HT-29 (cell line): Measurements from ENCODE around the gene CSNK1A1. TPM values are rescaled to one million over a fixed set of nuclear protein-coding genes. Genes with fewer than 3 reads are reported as not detected.
"Not testable (repeated sequence)": the region's sequence is repeated elsewhere in the genome, so short reads cannot be mapped to it uniquely, and the experiment has no call there.

Experiments
- DNase-seq: peaks from one replicate; pipeline ENCODE4 v3.0.0-alpha.2; 2015; ENCODE audit warnings: low spot score
- total RNA-seq: library from RNA; depleted of rRNA; stranded (reverse); fragments of >200 nt; shearing (Covaris generic); gene quantifications from 2 replicates; pipeline ENCODE4 v1.2.3, GENCODE V29; 2014

The CSNK1A1 gene
- total RNA-seq, 1 experiment from 2014 or later, result 318 TPM

DNA sequence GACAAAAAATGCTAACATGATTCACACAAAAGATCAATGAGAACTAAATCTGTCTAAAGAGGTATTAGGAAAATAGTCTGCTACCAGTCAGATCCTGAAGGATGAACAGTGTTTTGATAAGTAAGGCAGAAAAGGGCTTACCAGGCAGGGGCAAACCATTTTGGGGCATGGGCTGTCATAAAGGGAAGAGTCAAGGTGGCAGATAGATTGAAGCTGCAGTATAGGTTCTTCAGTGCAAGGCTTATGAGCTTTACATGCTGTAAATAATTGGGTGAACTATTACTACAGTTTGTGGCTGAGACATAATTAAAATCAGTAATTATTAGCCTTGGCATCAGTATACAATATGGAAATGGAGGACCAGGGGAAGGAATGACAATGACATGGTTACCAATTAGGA, 21.8 kb downstream of the CSNK1A1 start:
- no peak for DNase-seq

DNA sequence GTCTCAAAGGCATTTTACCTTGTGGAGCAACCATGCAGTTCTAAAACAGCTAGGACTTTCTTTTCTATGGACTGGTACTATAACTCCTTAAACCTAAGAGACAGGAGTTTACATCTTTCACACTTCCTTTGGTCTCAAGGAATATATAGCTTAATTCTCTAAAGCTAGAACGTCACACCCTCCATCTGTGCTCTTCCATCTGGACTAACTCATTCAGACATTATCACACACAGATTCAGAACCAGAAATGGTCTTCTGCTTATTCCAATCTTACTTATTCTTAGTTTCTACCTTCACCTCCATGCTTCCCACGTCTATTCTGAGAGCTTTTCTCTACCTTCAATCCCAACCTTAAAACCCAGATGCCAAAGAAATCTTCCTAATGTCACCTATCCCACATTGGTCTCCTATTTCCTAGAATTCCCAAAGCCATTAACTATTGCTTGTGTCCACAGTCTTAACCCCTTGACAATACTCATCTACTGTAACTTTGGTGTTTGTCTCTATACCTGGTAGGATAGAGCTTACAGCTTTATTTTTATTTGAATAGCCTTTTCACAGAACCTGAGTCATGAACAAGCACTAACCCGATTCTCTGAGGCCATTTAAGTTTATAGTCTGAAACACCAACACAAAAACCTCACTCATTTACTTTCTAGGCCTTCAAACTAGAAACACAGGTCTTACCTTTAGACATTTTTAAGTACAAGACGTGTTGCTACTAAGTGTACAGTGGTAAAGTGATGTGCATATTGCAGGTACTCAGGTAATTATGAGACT, 22.8 kb downstream of the CSNK1A1 start:
- DNase-seq, result no peak

DNA sequence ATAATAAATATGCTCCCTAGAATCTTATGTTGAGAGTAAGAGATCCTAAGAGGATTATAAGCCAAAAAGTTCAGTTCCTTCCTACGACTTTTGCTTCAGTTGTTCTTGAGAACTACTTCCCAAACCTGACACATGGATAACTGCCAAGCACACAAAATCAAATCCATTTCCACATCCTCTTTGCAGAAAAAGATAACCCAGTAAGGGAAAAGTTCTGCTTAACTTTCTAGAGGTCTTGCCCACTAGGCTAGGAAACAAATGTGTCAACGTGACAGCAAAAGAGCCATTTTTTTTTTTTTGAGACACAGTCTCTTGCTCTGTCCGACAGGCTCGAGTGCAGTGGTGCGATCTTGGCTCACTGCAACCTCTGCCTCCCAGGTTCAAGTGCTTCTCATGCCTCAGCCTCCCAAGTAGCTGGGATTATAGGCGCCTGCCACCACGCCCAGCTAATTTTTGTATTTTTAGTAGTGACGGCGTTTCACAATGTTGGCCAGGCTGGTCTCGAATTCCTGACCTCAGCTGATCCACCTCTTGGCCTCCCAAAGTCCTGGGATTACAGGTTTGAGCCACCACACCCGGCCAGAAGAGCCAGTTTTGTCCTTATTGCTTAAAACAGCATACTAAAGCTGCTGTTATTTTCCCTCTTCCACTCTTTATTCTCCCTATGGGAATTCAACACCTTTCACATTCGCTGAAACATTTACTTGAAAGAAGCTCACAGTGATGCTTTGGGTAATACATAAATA, 24.2 kb downstream of the CSNK1A1 start:
- no peak for DNase-seq

DNA sequence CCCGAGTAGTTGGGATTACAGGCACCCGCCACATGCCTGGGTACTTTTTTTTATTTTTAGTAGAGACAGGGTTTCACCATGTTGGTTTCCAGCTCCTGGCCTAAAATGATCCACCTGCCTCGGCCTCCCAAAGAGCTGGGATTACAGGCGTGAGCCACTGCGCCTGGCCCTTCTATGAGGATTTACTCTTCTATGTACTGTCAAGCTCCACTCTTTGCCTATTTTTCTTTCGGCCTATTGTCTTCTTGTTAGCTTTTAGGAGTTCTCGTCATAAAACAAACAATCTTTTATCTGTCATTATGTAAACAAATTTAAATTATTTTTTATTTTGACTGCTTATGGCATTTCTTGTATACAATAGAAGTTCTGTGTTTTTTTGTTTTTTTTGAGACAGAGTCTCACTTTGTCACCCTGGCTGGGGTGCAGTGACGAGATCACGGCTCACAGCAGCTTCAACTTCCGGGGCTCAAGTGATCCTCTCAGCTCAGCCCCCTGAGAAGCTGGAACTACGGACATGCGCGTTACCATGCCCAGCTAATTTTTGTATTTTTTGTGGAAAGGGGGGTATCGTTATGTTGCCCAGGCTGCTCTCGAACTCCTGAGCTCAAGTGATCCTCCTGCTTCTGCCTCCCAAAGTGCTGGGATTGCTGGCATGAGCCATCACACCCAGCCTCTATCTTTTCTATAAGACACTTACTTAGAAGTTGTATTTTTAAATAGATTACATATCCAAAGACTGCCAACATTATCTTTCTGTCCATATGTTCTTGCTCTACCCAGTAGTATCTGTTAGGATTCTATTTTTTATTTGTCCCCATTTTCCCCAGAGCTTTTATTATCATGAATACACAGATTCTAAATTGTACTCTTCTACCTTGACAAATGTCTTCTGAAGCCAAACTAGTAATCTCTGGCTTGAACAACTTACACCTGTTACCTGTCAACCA, 29.2 kb downstream of the CSNK1A1 start:
- DNase-seq, result no peak

DNA sequence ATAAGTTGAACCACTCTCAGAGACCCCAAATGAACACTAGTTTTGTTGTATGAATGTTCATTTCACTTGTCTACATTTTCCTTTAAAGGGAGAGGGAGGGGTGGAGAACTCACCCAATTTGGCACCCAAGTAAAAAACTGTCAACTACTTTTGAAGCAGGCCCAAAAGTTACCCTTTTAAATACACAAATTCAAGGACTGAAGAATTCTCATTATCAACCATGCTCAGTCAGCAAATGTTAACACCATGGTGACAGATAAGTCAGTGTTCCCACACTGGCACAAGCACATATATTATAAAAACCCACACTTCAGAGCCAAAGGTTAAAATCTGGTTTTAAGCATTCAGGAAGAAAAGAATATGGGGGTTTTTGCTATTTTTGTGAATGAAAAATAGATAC, 31.6 kb downstream of the CSNK1A1 start:
- DNase-seq, result no peak

DNA sequence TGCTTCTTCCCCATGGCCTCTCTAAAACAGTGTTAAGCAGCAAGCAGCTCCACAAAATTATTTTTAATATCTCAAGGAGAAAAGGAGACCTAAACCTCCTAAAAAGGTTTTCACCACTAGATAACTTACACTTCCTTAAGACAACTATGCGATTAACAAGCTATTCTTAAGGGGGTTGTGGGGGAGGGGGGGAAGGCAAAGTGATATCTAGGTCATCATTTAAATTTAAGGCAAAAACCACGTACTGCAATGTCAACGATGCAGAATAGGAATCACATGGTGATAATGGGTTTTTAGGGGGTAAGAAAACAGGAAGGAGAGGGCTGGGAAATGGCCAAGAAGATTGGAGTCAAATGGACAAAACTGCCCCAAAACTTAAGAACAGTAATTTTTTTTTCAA, 32.6 kb downstream of the CSNK1A1 start:
- no peak for DNase-seq

DNA sequence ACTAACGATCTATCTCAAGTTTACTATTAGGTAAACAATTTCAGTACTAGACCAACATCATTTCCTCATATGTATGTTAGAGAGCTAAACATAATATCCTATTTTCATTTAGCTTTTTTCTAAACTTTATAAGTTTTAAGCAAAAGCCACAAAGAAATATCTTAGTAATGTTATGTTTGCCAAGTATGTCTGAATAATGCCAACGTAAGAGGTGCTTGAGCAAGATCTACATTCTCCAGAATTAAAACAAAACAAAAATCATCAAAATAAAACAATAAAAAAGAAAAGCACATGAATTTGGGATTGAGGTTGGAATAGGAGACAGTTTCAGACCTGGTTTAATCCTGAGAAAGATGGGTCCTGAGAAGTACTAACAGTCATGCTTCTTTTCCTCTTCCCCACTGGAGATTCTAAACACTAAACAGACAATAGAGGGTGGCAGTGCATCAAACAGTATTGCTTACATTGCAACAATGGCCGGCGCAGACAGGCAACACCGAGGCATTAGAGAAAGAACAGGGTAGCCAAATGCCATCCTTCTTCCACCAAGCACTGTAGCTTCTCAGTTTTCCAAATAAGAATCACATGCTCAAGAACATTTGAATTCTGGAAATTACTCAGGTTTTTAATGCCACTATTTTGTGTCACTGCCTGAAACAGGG, 33.6 kb downstream of the CSNK1A1 start:
- no peak for DNase-seq

DNA sequence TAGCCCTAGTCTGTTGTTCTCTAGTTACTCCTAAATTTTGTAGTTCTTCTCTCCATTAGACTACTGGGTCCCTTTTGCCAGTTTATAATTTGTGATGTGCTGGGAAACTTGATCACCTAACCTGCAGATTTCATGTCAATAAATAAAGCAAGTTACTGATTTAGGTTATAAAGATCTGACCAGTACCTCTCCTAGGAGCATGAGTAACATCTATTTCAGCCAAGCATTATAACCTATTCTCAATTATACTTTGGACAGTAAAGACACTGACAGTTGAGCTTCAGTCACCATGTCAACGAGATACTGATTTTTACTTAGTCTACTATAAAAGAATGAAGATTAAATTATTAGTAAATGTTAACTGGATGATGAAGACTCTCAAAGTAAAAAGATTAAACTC, 36.7 kb downstream of the CSNK1A1 start:
- no peak for DNase-seq

DNA sequence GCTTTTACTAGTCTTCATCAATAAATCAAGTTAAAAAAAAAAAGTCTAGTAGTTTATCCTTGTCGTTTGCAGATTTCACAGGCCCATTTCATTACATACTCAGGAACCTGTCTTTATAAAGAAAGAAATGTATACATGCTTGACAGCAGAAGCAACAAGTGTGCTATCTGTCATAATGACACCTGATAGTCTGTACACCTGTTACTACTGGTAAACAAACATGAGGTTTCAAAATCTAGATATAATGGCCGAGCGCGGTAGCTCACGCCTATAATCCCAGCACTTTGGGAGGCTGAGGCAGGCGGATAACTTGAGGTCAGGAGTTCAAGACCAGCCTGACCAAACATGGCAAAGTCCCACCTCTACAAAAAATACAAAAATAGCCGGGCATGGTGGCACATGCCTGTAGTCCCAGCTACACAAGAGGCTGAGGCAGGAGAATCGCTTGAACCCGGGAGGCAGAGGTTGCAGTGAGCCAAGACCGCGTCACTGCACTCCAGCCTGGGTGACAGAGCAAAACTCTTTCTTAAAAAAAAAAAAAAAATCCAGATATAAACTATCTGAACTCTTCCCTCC, 37.8 kb downstream of the CSNK1A1 start:
- DNase-seq, result not testable (repeated sequence)

DNA sequence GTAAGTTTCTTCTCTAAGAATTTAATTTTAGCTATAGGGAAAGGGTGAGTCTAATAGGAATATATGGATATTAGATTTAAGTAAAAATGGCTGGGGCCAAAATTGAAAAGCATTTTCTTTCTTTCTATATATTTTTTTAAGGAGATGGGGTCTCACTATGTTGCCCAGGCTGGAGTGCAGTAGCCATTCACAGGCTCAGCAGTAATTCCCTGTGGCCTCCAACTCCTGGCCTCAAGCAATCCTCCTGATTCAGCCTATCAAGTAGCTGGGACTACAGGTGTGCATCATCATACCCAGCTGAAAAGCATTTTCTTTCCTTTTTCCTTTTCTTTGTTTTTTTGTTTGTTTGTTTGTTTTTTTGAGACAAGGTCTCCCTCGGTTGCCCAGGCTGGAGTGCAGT, 41.1 kb downstream of the CSNK1A1 start:
- DNase-seq, result no peak

DNA sequence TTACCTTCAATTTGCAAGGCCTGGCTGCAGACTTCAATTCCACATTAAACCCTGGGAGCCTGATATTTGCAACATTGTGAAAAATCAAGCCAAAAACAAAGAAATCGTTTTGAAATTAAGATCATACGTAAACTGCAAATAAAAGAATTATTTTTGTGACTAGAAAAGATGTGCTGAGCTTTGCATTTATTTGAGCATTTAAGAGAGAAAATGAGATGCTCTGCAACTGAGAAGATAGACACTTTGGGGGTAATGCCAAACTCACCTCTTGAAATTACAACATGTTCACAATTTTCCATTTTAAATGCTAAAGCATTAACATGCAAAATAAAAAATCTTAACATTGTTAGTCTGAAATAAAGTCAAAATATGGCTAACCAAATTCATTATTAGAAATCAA, 46.6 kb downstream of the CSNK1A1 start:
- DNase-seq, result no peak

DNA sequence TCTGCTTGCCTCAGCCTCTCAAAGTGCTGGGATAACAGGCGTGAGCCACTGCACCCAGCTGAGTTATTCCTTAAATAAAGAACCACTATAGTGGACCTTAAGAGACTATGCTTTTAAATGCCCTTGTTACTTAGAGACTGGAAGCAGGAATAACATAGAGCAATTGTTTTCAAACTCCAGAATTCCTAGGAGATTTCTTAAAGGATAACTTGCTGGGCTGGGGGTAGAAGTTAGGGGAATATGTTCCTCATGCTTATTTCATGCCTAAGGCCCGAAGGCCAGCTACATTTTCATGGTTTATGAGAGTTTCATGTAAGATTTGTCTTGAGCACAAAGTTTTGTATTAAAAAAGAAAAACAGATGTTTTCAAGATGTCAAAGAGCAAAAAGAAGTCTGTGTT, 48.2 kb downstream of the CSNK1A1 start:
- no peak for DNase-seq

DNA sequence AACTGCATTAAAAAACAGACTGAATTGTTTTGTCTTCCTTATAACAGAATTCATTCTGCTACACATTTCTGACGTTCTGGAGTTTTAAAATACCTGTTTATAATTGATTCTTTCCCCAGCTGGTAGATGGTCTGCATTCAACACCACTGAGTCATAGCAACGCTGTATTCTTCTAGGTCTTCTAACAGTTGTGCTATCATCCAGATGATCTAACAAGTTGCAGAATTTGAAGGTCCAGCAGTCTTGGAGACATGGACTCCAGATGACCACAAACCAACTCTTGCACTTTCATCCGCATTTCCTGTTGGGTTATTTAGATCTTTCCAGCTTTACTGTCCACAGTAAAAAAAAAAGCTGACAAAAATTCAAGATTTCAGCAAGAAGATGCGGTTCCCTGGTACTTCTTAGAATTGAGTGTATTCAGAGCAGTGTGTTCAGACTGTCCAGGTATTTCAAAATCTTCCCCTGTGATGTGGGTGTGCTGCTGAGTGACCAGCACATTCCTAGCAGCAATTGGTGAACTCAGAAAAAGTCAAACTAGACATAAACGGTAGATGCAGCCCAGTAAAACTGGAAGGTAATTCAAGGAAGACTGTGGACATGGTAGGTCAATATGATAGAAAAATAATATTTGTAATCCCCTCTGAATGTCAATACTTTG, 50.2 kb downstream of the CSNK1A1 start:
- no peak for DNase-seq

DNA sequence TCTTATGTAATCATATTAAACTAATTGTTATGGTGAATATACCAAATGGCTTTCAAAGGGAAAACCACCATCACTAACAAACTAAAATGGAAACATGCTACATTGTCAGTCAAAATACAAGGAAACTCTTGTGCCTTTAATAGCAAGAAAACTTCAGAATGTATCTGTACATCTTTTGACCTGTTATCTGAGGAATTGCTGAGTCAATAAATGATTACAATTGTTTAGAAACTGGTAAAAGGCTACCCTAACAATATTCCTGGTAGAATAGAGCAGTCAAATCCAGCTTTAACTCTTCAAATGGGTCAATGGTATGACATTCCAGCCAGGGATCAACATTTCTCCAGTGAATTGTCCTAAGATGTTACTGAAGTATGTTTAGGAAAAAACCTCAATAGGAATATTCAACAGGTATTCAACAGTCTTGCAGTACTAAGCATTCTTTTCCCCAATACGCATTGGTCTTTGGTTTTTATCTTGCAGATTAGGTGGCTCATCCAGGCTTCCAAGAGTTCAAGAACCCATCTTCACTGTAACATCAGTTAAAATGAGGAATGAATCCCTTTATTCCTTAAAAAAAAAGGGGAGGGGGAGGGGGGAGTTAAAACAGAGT, 52.4 kb downstream of the CSNK1A1 start:
- DNase-seq, result no peak

DNA sequence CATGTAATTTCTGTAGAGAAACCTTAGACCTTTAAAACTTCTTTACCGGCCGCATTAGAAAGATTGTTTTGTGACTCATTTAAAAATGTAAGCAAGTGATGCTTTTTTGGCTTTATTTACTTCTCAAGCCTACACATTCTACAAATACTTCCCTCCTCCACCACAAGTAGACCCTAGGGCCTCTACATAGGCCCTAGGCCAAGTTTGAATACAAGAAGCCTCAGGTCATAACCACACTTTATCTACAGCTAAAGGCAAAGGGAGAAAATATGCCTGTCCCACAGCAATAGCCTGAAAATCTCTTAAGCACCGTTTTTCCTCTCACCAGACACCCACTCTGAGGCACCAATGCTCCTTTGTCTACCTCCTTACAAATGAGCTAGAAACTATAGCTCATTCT, 53.9 kb downstream of the CSNK1A1 start:
- DNase-seq, result no peak

DNA sequence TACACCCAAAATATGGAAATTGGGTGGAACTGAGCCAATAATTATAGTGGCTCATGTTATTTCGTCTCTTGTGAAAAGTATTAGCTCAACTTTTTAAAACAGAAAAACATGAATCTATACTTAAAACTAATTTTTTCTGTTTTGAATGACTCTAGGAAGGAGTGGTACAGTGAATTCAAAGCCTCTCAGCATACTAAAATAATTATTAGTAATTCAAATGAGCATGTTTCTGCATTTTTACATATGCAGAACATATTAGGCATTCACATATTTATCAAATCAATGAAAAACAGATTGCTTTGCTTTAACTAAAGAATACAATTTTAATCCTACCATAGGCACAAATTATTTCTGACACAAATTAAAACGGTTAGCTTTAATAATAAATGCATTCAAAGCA, 54.3 kb downstream of the CSNK1A1 start:
- DNase-seq, result no peak

DNA sequence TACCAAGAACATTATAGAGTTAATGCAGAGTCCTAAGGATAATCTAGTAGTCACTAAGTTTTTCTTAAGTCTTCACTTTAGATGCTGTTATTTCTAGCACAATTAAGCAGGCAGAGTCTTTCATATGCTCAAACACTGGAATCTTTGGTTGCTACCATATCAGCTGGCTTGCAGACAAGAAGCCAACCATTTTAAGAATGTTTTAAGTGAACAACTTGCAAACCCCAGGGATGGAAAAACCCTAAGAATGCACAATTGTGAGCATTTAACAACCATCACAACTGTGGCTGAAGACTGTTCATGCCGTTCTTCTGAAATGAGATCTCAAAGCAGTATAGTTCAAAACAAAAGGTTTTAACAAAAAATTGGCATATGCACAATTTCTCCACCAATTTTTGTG, 55.1 kb downstream of the CSNK1A1 start:
- DNase-seq, result no peak

DNA sequence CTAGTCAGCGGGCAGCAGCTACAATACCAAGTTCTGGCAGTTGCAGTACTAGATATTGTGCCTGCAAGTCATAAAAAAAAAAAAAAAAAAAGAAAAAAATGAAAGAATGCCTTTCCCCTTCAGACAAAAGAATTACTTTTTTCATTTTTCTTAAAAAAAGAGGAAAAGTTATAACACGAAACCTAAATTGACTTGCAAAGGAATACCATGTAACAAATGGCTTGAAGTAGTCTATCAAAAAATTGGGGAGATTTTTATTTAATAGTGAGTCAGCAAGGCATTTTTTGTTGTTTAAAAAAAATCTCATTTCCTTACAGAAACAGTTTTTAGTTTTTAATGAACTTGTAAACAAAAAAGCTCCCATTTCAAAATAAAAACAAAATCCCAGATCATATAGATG, 55.6 kb downstream of the CSNK1A1 start:
- no peak for DNase-seq

DNA sequence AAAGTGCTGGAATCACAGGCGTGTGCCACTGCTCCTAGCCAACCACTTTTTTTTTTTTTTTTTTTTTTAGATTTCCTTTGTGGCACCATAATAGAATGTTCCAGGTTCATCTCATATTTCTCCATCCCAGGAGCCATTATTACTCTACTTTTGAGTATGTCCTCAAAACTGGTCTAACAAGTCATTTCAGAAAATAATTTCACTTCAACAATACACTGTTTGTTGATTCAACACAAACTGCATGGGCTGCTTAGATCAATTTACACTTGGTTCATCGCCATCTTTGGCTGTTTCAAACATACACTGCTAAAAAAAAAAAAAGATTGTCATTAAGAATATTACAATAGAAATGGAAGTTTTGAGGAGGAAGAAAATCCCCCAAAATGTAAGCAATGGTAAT, 57.9 kb downstream of the CSNK1A1 start:
- no peak for DNase-seq

DNA sequence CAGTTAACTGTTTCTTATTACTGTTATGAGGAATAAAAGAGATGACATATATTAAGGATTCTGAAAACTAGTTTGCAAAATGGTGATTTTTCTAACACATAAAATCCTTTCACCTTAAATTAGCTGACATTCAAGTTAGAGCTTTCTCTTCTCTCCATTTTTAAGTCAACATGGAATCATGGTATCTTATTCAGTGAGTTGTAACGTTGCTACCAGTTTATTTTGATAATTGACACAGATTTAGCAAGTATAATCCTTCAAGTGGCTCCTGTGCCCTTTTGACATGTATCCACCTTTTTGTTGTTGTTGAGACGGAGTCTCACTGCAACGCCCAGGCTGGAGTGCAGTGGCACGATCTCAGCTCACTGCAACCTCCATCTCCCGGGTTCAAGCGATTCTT, 58.5 kb downstream of the CSNK1A1 start:
- DNase-seq, result no peak
